Lower leg skin (tissue), 3 donors: ENCODE measurements around the gene INPP5D.

Source experiments
- CTCF ChIP-seq, 3 donors: fragments of 450-650 bp; IDR thresholded peaks; one replicate each; pipeline ENCODE4 v1.5.1; 2016; ENCODE audit warnings: antibody characterized with exemption in 3 of 3, mild to moderate bottlenecking in 3 of 3, moderate library complexity in 2 of 3
- POLR2A ChIP-seq, 2 donors: fragments of 450-650 bp; IDR thresholded peaks; one replicate each; pipeline ENCODE4 v1.6.1; 2016 to 2017; ENCODE audit warnings: antibody characterized with exemption in 2 of 2, mild to moderate bottlenecking in 1 of 2, moderate library complexity in 1 of 2

GRCh38 chr2:233140978-233141377 lies 80.8 kb downstream of the INPP5D start:
- TF ChIP-seq POLR2A (IDR thresholded peaks at IDR 0.05), result no peak
- TF ChIP-seq CTCF (IDR thresholded peaks at IDR 0.05), result no peak
